Measurements from ENCODE around the gene GFRA4. TPM values are rescaled to one million over a fixed set of nuclear protein-coding genes. Genes with fewer than 3 reads are reported as not detected.
A peak's percentile ranks its signal among the peaks of the same experiment; 100 is the strongest.

The GFRA4 gene
- total RNA-seq, 1 donor: not detected

DNA sequence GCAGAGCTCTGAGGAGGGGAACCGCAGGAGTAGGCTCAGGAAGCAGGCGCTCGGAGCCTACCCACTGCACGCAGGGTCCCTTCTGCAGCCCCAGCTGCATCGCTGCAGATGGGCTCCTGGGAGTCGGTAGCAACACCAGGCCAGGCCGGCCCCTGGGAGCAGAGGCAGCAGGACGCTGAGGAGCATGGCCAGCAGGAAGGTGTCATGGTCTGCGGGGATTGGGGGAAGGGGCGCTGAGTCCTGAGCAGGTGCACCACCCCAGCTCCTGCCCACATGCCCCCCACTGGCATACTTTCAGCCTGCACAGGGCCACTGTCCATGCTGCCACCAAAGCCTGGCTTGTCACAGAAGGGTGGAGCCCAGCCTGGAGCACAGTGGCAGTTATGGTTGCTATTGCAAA lies 7.7 kb upstream of the GFRA4 start:
- Histone ChIP-seq H3K36me3 (ENCODE audit: insufficient read depth, low read length) (no peaks in the 10 kb centered on the region), H4K20me1 (ENCODE audit: insufficient read depth, low read length) (no peaks in the 10 kb centered on the region), H2AFZ (ENCODE audit: low read length) (no peak overlapping the region), H3K4me1 (ENCODE audit: insufficient read depth, low read length) (no peaks in the 10 kb centered on the region), H3K9me3 (ENCODE audit: low read depth, low read length) (no peaks in the 10 kb centered on the region), H3K27ac (ENCODE audit: low read depth, low read length) (no peak overlapping the region), H3K4me2 (ENCODE audit: insufficient read depth, low read length) (no peak overlapping the region), H3K4me3 (ENCODE audit: insufficient read depth, low read length) (no peak overlapping the region), H3K27me3 (ENCODE audit: insufficient read depth, low read length) (peaks cover 21% of the 10 kb centered on the region), H3K79me2 (ENCODE audit: insufficient read depth, low read length) (no peaks in the 10 kb centered on the region)
- peak; percentile 67 for DNase-seq (ENCODE audit: insufficient read length, low spot score, missing footprints)
- TF ChIP-seq CTCF (IDR thresholded peaks at IDR 0.05; ENCODE audit: extremely low read depth, low read depth, low read length): no peak

DNA sequence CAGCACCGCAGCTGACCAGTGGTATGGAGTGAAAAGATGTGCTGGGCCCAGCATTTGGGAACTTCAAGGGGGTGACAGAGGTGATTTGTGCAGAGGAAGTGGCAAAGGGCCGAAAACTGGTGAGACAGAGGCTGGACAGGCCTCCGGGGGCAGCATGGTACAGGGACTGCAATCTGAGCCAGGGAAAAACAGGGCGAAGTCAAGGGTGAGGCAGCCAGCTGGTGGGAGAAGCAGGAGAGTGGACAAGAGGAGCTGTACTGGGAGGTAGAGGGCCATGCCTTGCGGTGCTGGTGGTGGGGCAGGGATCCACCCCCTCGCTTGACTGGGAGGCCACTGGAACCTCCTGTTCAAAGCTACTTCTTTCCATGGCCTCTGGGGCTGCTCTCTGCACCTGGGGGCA lies 7.3 kb upstream of the GFRA4 start:
- Histone ChIP-seq H3K4me2 (ENCODE audit: insufficient read depth, low read length) (no peak overlapping the region), H3K4me1 (ENCODE audit: insufficient read depth, low read length) (no peaks in the 10 kb centered on the region), H3K27me3 (ENCODE audit: insufficient read depth, low read length) (peaks cover 20% of the 10 kb centered on the region), H3K79me2 (ENCODE audit: insufficient read depth, low read length) (no peaks in the 10 kb centered on the region), H3K4me3 (ENCODE audit: insufficient read depth, low read length) (no peak overlapping the region), H3K27ac (ENCODE audit: low read depth, low read length) (no peak overlapping the region), H3K9me3 (ENCODE audit: low read depth, low read length) (no peaks in the 10 kb centered on the region), H3K36me3 (ENCODE audit: insufficient read depth, low read length) (no peaks in the 10 kb centered on the region), H4K20me1 (ENCODE audit: insufficient read depth, low read length) (no peaks in the 10 kb centered on the region), H2AFZ (ENCODE audit: low read length) (no peak overlapping the region)
- DNase-seq (ENCODE audit: insufficient read length, low spot score, missing footprints): peak; percentile 88
- peak; percentile 11 for TF ChIP-seq CTCF (IDR thresholded peaks at IDR 0.05; ENCODE audit: extremely low read depth, low read depth, low read length)

DNA sequence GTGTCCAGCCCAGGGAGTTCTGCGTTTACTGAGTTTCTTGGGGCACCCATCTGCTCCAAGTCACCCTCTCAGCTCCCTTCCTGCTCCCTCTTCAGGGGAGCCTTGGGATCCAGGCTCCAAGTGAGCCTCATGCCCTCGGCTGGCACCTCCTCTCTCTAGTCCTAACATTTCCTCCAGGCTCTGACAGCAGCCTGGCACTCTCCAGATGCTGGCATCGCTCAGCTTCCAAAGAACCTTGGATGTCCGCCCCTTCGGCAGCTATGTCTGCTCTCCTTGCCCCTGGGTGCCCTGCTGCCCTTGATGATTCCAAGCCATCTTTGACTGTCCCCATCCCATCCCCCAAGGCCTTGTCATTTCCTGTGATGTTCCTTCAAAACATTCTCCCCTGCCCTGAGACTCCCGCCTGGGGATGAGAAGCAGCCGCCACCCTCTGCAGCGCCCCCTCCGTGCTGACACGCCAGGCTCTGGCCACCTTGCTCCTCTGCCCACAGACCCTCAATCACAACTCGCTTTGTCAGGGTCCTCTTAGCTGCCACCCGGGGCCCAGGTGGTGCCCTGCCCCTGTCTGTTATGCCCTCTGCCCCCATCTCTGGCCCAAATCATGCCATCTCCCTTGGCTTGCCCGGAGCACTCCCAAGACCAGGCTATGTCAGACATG lies 6.6 kb upstream of the GFRA4 start:
- H3K4me2 ChIP-seq (ENCODE audit: insufficient read depth, low read length): no peak overlapping the region
- no peaks in the 10 kb centered on the region for H3K9me3 ChIP-seq (ENCODE audit: low read depth, low read length)
- no peak overlapping the region for H2AFZ ChIP-seq (ENCODE audit: low read length)
- no peak for TF ChIP-seq CTCF (IDR thresholded peaks at IDR 0.05; ENCODE audit: extremely low read depth, low read depth, low read length)
- no peak overlapping the region for H3K4me3 ChIP-seq (ENCODE audit: insufficient read depth, low read length)
- peak; percentile 86 for DNase-seq (ENCODE audit: insufficient read length, low spot score, missing footprints)
- H3K27me3 ChIP-seq (ENCODE audit: insufficient read depth, low read length): peaks cover 15% of the 10 kb centered on the region
- H3K36me3 ChIP-seq (ENCODE audit: insufficient read depth, low read length): no peaks in the 10 kb centered on the region
- H3K79me2 ChIP-seq (ENCODE audit: insufficient read depth, low read length): no peaks in the 10 kb centered on the region
- H3K27ac ChIP-seq (ENCODE audit: low read depth, low read length): no peak overlapping the region
- H3K4me1 ChIP-seq (ENCODE audit: insufficient read depth, low read length): no peaks in the 10 kb centered on the region
- H4K20me1 ChIP-seq (ENCODE audit: insufficient read depth, low read length): no peaks in the 10 kb centered on the region

DNA sequence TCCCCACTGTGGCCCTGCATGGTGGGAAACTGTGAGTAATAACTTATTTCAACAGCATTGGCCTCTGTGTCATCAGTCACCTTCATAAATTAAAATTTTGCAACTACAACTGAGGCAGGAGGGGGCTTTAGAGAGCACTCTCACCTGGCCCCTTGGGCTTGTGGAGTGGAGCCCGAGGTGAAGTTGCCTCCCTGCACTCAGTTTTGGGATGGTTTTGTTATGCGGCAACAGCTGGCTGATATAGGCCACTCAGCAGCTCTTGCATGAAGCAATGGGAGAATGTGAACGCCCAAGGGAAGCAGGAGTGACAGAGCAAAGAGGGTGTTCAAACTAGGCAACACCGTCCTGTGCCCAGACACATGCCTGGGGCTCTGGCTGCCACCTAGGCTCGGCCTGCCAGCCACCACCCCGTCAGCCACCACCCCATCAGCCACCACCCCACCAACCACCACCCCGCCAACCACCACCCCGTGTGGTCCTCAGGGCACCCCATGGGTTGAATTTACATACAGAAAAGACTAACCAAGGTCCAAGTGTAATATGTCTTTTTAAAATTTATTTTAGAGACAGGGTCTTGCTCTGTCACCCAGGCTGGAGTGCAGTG lies 4.3 kb upstream of the GFRA4 start:
- H3K36me3 ChIP-seq (ENCODE audit: insufficient read depth, low read length): no peaks in the 10 kb centered on the region
- H3K9me3 ChIP-seq (ENCODE audit: low read depth, low read length): no peaks in the 10 kb centered on the region
- DNase-seq (ENCODE audit: insufficient read length, low spot score, missing footprints): peak; percentile 38
- H4K20me1 ChIP-seq (ENCODE audit: insufficient read depth, low read length): no peaks in the 10 kb centered on the region
- H3K27me3 ChIP-seq (ENCODE audit: insufficient read depth, low read length): peaks cover 14% of the 10 kb centered on the region
- no peak overlapping the region for H3K4me3 ChIP-seq (ENCODE audit: insufficient read depth, low read length)
- no peak for TF ChIP-seq CTCF (IDR thresholded peaks at IDR 0.05; ENCODE audit: extremely low read depth, low read depth, low read length)
- no peak overlapping the region for H3K27ac ChIP-seq (ENCODE audit: low read depth, low read length)
- no peak overlapping the region for H2AFZ ChIP-seq (ENCODE audit: low read length)
- H3K4me1 ChIP-seq (ENCODE audit: insufficient read depth, low read length): no peaks in the 10 kb centered on the region
- H3K79me2 ChIP-seq (ENCODE audit: insufficient read depth, low read length): no peaks in the 10 kb centered on the region
- no peak overlapping the region for H3K4me2 ChIP-seq (ENCODE audit: insufficient read depth, low read length)
